NK-92 (cell line): Measurements from ENCODE around the gene KRT1.
"Not testable (repeated sequence)": the region's sequence is repeated elsewhere in the genome, so short reads cannot be mapped to it uniquely, and the experiment has no call there.

Experiments used
- DNase-seq: peaks from one replicate; lab custom pipeline; 2025; ENCODE audit not compliant: unreplicated experiment; lab: John Stamatoyannopoulos, UW

The KRT1 gene

DNA sequence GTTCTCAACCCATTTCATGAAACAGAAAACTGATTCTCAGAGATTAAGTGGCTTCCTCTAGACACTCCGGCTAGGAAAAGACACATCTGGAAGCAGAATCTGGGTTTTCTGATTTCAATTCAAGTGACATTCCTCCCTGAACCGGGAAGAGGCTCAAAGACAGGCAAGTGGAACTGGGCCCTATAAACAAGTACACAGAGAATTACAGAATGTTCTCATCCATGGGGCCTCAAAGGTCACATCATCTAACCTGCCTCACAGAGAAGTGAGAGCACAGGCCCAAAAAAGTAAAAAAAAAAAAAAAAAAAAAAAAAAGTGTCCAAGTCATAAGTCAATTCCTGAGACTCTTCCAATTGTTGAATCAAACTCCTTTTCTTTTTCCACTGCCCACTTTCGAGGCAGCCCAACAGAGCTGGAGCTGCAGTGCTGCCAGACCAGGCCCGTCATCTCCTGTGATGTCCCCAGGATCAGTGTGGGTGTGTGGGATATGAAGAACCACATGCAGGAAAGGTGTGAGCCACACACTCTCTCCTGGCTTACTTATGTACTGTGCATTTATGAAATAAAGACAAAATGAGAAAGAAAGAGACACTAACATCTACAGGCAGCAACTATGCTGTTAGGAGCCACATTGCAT is 2.8 kb upstream of the KRT1 start:
- DNase-seq: no peak

GRCh38 chr12:52682381-52682660 is 2.1 kb upstream of the KRT1 start:
- DNase-seq: no peak

DNA sequence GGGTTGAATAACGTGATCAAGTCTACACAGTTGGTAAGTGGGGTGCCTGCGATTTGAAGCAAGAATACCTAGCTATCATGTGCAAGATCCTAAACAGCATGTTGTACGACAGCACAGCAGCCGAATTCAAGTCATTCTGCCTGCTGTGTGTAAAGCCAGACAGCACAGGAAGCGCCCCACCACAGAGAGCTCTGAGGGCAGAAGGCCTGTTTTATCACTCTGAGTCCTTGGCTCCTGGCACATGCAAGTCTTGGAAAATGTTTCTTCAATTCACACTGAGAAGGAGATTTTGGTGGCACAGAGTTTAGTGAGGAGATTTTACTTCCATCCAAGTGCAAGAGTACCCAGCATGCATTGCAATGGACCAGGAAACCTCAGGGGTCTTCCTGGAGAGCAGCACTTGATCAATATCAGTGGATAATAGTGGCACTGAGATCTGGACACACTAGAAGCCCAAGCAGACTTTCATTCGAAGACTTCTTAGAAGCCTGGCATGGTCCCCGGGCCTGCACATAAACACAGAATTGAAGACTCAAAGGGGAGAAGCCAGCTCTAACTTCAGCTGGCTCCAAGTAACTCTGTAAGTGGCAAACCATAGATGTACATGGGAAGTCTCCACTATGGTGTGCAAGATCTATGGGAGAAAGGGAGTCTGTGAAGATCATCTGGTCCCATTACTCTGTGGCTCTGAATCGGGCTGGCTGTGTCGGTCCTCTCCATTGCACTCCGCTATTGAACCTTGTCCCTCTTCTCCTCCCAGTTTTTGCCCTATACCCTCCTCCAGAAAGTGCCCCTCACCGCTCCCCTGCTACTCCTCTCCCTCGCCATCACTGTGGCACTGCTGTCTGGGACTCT is 1.5 kb upstream of the KRT1 start:
- no peak for DNase-seq

DNA sequence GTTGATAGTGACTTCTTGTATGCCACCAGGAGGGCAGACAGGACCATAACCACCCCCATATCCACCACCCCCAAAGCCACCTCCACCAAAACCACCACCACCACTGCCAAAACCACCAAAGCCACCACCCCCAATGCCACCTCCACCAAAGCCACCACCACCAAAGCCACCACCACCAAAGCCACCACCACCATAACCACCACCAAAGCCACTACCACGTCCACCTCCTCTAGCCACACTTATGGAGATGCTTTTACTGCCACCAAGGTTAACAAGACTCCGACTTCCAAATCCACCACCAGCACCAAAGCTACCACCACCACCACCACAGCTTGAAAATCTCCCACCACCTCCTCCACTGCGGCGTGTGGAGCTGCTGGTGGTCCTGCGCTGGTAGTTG is 332 bp downstream of the KRT1 start:
- no peak for DNase-seq

GRCh38 chr12:52677671-52678070 is 2.5 kb downstream of the KRT1 start:
- no peak for DNase-seq

GRCh38 chr12:52677126-52677525 is 3.1 kb downstream of the KRT1 start:
- no peak for DNase-seq

DNA sequence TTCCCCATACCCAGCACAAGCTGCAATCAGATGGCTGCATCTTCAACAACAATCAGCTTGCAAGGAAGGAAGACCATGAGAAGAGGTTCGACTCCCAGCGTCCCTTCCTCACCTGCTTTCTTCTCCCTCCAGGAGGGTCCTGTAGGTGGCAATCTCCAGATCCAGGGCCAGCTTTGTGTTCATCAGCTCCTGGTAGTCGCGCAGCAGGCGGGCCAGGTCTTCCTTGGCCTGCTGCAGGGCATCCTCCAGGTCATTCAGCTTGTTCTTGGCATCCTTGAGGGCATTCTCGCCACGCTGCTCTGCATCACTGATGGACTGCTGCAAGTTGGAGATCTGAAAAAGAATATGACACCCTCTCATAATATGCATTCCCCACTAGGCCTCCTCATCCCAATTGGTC is 4.0 kb downstream of the KRT1 start:
- no peak for DNase-seq

DNA sequence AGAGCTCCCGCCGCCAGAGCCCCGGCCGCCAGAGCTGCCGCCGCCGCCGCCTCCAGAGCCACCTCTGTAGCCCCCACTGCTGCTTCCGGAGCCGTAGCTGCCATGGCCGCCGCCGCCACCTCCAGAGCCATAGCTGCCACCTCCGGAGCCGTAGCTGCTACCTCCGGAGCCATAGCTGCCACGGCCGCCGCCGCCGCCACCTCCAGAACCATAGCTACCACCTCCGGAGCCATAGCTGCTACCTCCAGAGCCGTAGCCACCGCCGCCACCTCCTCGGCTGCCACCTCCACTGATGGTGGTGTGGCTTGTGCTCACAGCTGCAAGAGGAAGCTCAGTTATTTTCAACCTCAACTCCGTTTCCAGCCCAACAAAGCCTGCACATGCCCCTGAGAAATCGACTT is 4.9 kb downstream of the KRT1 start:
- DNase-seq: no peak

DNA sequence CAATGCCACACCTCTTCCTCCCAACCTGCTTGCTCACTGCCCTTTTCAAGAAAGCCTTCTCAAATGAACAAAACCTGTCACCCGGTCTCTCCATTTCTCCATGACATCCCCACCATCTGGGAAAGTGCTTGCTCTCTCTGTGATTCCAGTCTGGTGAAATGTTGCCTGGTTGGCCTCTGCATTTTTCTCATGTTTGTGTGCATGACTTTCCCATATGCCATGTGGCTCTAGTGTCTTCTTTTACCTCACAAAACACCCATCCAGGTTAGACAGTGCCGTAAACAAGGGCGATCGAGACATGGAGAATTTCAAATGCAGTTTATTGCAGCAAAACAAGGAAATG is 5.8 kb downstream of the KRT1 start:
- DNase-seq: no peak

DNA sequence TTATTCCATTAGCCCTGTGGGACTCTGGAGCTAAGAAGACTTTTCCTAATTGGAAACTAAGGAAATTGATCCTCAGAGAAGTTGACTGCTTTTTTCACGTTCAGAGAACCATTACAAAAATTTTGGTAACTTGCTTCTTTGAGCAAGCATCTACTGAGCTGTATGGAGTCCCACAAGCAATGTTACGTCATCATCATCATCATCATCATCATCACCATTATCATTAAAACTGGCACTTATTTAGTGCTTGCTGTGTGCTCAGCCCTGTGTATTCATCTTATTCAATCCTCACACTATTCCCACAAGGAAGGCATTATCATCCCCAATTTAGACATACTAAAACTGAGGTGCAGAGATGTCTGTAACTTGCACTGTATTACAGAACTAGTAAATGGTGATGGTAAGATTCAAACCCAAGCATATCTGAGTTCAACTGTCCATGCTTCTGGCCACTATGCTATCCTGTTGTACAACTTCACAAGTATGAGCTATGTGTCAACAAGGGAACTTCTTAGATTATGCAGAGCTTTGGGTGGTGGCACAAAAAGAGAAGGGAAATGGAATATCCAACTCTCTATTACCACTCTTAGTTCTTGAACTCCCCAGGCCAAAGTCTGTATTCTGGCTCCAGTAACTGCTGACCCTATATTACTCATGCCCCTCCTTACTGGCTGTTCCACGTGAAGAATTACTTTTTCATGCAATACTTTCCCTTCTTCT is 6.3 kb downstream of the KRT1 start:
- DNase-seq: no peak

- no peak for DNase-seq
Measured at GRCh38 chr12:52673217-52673616, 7.0 kb downstream of the KRT1 start.

- DNase-seq: no peak
Measured at GRCh38 chr12:52672321-52672933, 7.8 kb downstream of the KRT1 start.

GRCh38 chr12:52670961-52671360 is 9.2 kb downstream of the KRT1 start:
- no peak for DNase-seq

- no peak for DNase-seq
Measured at GRCh38 chr12:52670506-52670905, 9.7 kb downstream of the KRT1 start.

DNA sequence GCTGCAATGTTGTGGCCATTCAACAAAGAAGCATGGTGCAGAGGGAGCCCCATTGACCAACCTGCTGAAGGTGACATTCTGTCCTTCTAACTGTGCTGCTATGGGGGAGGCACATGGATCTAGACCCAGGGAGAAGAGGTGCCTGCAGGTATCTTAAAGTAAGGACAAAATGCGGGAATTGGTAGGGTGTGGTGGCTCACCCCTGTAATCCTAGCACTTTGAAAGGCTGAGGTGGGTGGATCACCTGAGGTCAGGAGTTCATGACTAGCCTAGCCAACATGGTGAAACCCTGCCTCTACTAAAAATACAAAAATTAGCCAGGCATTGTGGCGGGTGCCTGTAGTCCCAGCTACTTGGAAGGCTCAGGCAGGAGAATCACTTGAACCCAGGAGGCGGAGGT is 10.3 kb downstream of the KRT1 start:
- DNase-seq: not testable (repeated sequence)

GRCh38 chr12:52669426-52669825 is 10.8 kb downstream of the KRT1 start:
- DNase-seq: no peak

GRCh38 chr12:52667931-52668330 is 12.3 kb downstream of the KRT1 start:
- DNase-seq: no peak

DNA sequence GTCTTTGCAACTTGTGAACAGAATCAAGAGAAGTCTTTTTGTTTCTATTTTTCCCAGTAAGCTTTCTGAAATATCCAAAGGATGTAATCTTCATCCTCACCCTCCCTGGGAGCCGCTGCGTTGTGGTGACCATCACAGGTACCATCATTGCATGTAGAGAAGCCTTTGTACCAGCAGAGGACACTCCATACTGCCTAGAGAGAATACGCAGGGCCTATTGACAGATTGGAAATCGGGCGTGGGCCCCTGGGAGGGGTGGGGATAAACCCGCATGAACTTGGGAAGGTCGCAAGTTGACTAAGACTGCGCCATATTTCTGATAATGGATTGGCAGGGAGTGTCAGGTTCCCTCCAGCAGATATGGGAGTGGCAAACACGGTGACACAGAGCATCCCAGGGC is 12.7 kb downstream of the KRT1 start:
- no peak for DNase-seq

DNA sequence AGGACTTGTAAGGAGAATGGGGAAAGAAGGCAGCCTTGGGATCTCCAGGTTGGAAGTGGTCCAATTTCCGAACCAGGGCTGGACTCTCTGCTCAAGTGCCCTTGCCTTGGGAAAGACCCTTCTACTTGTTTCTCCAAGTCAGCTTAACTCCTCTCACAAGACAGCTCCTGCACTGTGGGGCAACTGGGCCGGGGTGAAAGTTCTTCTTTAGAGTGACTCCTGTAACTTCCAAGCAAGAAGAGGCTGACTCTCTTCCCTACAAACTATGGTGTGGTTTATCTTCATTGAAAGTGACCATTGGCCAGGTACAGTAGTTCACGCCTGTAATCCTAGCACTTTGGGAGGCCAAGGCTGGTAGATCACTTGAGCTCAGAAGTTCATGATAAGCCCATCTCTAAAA is 13.7 kb downstream of the KRT1 start:
- no peak for DNase-seq

DNA sequence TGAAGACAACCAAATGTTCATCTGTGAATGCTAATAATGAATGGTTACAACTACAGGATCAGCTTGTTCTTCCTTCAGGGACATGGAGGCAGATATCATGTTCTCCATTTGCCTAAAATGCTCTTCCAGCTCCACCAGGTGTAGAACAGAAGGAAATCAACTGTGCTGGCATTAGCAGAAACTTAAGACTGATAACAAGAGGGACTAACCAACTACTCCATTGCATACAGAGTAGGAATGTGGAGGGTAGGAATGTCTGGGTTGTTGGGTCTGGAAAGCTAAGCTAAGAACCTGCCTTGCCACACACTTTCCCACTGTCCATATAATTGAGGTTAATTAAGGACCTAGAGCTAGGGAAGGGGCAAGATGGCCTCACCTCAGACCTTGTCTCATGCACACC is 16.8 kb downstream of the KRT1 start:
- no peak for DNase-seq

GRCh38 chr12:52662918-52663229 is 17.3 kb downstream of the KRT1 start:
- DNase-seq: no peak
